SJCRH30 (cell line): ENCODE data around the gene PPP2R3B. TPM values are rescaled to one million over a fixed set of nuclear protein-coding genes. Genes with fewer than 3 reads are reported as not detected.

ENCODE experiments used
- DNase-seq, 2 experiments: peaks; one replicate each; pipeline ENCODE4 v3.0.0-alpha.2; 2015 to 2020
- H3K27ac ChIP-seq: fragments of 250-450 bp; sonication (Bioruptor Pico); 2 replicates; pipeline ENCODE4 v1.5.1; 2020; ENCODE audit warnings: mild to moderate bottlenecking, moderate library complexity
- H3K27me3 ChIP-seq: fragments of 250-450 bp; sonication (Bioruptor Pico); 2 replicates; pipeline ENCODE4 v1.5.1; 2020; ENCODE audit warnings: mild to moderate bottlenecking, moderate library complexity
- H3K36me3 ChIP-seq: fragments of 250-450 bp; sonication (Bioruptor Pico); 2 replicates; pipeline ENCODE4 v1.5.1; 2020; ENCODE audit warnings: mild to moderate bottlenecking, moderate library complexity
- H3K4me1 ChIP-seq: fragments of 250-450 bp; sonication (Bioruptor Pico); 2 replicates; pipeline ENCODE4 v1.5.1; 2020; ENCODE audit warnings: mild to moderate bottlenecking, moderate library complexity
- H3K4me3 ChIP-seq: fragments of 250-450 bp; sonication (Bioruptor Pico); 2 replicates; pipeline ENCODE4 v1.5.1; 2020; ENCODE audit warnings: mild to moderate bottlenecking, moderate library complexity
- H3K9me3 ChIP-seq: fragments of 250-450 bp; sonication (Bioruptor Pico); replicated peaks from 2 replicates; pipeline ENCODE4 v1.5.1; 2020; ENCODE audit warnings: mild to moderate bottlenecking, moderate library complexity
- total RNA-seq: library from RNA; depleted of rRNA; stranded (reverse); fragments of >200 nt; shearing (Covaris generic); gene quantifications from 2 replicates; pipeline ENCODE4 v1.2.3, GENCODE V29; 2014

PPP2R3B gene
- total RNA-seq, 1 experiment from 2014 or later, result 29.2 TPM

DNA sequence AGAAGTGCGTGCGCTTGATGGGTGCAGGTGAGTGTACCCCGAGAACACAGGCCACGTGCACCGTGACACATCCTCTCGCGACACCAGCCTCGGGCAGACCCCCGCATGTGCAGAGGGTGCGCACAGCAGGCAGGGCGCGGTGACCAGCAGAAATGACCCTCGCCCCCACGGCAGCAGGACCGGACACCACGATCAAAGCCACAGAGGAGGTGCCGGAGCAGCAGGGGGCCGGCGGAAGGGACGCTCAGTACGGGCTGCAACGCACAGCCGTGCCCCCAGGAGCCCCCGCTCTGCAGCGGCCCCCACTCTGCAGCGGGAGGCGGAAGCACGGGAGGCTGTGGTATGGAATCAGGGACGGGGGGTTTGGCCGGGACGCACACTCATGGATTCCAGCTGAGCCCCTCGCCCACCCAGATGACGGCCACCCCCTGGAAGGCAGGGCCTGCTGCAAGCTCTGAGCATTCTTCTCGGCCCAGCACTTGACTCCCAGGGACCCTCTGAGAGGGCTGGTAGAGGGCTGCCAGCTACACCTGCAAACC is 17.1 kb downstream of the PPP2R3B start:
- Histone ChIP-seq H3K36me3 (no peaks in the 10 kb centered on the region), H3K9me3 (0 out of 2 replicates have a peak, but pooled peaks cover 4% of the 10 kb centered on the region), H3K4me1 (peaks cover 18% of the 10 kb centered on the region), H3K4me3 (no peak overlapping the region), H3K27me3 (no peaks in the 10 kb centered on the region), H3K27ac (peak overlapping the region; percentile 75)
- DNase-seq, result no peak

DNA sequence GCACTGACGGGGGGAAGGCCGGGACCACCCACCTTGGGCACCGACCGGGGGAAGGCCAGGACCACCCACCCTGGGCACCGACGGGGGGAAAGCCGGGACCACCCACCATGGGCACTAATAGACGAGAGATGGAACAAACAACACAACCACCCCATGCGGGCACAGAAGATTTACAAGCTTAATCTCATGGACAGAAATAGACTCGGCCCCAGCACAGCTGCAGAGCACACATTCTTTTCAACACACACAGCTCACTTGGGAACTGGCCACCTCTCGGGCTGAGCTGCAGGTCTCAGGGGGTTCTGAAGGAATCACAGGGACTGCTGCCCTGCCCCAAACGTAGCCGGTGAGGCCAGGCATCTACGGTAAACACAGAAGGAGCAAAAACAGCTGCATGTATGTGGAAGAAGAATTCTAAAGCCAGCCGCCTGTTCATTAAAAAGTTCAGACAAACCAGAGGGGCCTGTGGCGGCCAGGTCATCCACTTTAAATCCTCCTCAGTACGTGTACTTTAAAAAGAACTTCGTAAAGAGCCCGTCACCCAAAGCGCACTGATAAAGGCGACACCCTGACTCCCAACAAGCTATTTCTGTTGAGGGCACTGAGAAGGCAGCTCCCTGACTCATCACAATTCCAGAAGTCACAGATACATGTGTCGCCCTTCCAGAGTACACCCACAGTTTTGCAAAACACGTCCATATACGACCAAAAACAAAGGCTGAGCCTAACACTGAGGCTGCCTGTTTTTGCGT is 17.7 kb downstream of the PPP2R3B start:
- Histone ChIP-seq H3K9me3 (0 out of 2 replicates have a peak, but pooled peaks cover 4% of the 10 kb centered on the region), H3K27ac (peak overlapping the region; percentile 75), H3K36me3 (peaks cover 2% of the 10 kb centered on the region), H3K4me1 (peaks cover 18% of the 10 kb centered on the region), H3K4me3 (no peak overlapping the region), H3K27me3 (no peaks in the 10 kb centered on the region)
- DNase-seq, result peak; percentile 84 to 86

DNA sequence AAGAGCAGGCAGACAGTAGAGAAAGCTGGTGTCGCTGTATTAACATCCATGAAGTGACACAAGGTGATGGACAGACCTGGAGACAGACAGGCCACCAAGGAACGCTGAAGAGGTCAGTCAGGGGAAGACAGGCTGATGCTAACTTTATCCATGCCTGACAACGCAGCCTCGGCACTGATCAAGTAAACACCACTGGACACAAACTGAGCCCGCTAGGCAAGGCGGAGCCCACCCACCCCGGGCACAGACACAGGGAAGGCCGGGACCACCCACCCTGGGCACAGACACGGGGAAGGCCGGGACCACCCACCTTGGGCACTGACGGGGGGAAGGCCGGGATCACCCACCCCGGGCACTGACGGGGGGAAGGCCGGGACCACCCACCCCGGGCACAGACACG is 18.8 kb downstream of the PPP2R3B start:
- Histone ChIP-seq H3K27me3 (no peaks in the 10 kb centered on the region), H3K9me3 (0 out of 2 replicates have a peak, but pooled peaks cover 4% of the 10 kb centered on the region), H3K36me3 (peaks cover 5% of the 10 kb centered on the region), H3K4me3 (no peak overlapping the region), H3K4me1 (peaks cover 18% of the 10 kb centered on the region), H3K27ac (peak overlapping the region; percentile 52; the same call in 1 of the 2 replicates)
- DNase-seq, result peak in 1 of 2 experiments; percentile 20

DNA sequence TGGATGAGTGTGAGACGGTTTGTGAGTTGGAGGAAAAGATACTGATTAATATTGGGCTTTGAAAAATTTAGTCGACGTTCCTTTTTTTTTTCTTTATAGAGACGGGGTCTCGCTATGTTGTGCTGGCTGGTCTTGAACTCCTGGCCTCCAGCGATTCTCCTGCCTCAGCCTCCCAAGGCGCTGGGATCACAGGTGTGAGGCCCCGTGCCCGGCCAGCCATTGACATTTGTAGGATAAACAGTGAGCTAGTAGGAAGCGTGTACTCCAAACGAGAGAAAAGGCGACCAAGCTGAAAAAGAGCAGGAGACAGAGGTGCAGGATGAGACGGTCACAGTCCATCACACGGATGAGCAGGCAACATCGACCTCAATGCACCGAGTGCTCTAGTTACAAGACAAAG is 19.4 kb downstream of the PPP2R3B start:
- 0 out of 2 replicates have a peak, but pooled peaks cover 4% of the 10 kb centered on the region for H3K9me3 ChIP-seq
- H3K27me3 ChIP-seq, result no peaks in the 10 kb centered on the region
- no peak overlapping the region for H3K4me3 ChIP-seq
- peak overlapping the region; percentile 52; the same call in 1 of the 2 replicates for H3K27ac ChIP-seq
- peaks cover 18% of the 10 kb centered on the region for H3K4me1 ChIP-seq
- peaks cover 5% of the 10 kb centered on the region for H3K36me3 ChIP-seq
- DNase-seq, result no peak

DNA sequence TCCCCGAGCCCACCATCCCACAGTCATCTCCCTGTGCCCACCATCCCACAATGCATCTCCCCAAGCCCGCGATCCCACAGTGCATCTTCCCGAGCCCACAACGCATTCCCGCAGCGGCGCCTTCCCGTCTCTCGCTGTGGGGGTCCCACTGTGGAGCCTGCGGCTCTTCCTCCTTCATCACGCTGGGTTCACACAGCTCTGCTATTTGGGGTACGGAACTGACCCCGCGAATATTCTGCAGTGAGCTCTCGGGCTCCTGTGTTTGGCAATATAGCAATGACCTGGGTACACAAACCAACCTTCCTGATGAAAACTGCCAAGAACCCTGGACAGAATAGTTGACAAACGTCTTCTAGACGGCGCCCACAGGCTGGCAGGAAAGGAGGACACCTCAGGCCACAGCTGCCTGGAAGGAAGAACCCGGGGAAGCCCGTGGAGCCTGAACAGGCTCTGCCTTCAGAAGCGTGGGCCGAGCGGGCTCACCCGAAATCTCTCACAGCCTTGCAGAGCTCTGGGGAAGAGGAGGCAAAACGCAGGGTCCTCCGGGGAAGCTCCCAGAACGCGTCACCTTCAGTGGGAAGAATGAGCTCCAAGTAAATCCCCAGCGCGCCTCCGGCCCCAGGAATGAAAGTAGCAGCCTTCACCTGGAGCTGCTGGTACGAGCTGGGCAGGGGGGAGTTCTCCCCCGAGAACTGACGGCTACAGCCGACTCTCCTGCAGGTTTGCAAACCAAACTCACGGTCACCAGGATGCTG is 22.9 kb downstream of the PPP2R3B start:
- Histone ChIP-seq H3K36me3 (peaks cover 30% of the 10 kb centered on the region), H3K27me3 (no peaks in the 10 kb centered on the region), H3K9me3 (0 out of 2 replicates have a peak, but pooled peaks cover 7% of the 10 kb centered on the region), H3K27ac (no peak overlapping the region), H3K4me3 (no peak overlapping the region), H3K4me1 (no peaks in the 10 kb centered on the region; the same call in 1 of the 2 replicates)
- no peak for DNase-seq

DNA sequence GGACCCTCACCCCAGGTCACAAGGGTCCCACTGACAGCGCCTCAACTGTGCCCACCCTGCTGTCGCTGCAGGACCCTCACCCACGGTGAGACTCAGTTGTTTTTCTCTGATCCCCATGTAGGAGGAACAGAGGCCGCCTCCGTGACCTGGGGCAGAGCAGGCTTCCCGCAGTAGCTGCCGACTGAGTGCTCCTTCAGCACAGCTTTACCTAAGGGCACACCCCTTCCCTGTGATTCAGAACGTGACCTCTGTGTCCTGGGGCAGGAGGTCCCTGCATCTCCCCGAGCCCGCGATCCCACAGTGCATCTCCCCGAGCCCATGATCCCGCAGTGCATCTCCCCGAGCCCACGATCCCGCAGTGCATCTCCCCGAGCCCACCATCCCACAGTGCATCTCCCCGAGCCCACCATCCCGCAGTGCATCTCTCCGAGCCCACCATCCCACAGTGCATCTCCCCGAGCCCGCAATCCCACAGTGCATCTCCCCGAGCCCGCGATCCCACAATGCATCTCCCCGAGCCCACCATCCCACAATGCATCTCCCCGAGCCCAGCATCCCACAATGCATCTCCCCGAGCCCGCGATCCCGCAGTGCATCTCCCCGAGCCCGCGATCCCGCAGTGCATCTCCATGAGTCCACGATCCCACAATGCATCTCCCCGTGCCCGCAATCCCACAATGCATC is 23.6 kb downstream of the PPP2R3B start:
- Histone ChIP-seq H3K27me3 (no peaks in the 10 kb centered on the region), H3K36me3 (peaks cover 30% of the 10 kb centered on the region), H3K9me3 (0 out of 2 replicates have a peak, but pooled peaks cover 7% of the 10 kb centered on the region), H3K27ac (no peak overlapping the region), H3K4me1 (no peaks in the 10 kb centered on the region; the same call in 1 of the 2 replicates), H3K4me3 (no peak overlapping the region)
- no peak for DNase-seq

DNA sequence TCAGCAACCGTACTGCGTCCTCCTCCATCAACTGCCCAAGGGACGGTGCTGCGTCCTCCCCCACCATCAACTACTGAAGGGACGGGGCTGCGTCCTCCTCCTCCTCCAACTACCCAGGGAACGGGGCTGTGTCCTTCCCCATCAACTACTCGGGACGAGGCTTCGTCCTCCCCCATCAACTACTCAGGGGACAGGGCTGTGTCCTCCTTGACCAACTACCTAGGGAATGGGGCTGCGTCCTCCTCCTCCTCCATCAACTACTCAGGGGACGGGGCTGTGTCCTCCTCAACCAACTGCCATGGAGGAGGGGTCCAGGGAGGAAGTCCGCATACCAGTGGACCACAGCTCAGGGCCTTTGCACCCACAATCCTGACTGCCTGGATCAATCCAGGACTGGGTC is 24.4 kb downstream of the PPP2R3B start:
- Histone ChIP-seq H3K4me1 (no peaks in the 10 kb centered on the region), H3K9me3 (0 out of 2 replicates have a peak, but pooled peaks cover 3% of the 10 kb centered on the region)

DNA sequence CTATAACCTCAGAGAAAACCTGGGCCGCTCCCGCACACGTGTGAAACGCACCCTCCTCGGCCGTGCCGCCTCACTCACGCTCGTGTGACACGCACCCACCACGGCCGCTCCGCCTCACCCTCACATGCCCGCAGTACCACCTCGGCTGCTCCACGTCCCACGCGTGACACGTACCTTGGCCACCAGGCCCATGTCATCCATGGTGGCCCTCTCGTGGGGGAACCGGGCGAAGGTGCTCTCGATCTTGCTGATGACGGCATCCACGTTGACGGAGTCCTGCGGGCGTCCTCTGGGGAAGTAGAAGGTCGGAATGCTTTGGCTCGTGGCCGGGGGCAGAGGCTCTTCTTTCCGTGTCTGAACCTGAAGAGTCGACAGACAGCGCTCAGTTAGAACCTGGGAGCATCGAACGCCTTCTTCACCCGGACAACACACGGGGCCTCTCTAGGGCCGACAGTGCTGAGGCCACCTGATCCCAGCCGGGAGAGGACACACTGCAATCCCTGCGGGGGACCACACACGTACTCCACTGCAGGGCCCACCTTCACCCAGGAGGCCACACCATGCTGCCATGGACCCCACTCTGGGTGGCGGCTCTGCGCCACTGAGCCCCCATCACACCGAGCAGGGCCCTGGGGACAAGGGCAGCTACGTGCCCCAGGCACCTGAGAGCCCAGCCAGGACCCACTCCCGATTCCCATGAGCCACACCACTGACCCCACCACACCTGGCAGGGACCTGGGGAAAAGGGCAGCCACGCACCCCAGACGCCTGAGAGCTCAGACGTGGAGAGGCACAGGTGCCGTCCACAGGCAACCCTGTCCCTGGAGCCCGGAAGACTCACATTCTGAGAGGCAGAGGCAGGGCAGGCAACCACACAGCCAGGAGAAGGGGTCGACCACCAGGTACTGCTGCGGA is 25.2 kb downstream of the PPP2R3B start:
- no peaks in the 10 kb centered on the region for H3K4me1 ChIP-seq
- no peaks in the 10 kb centered on the region for H3K27me3 ChIP-seq
- DNase-seq, result no peak
- peaks cover 30% of the 10 kb centered on the region for H3K36me3 ChIP-seq
- no peak overlapping the region for H3K27ac ChIP-seq
- H3K4me3 ChIP-seq, result no peak overlapping the region
- 0 out of 2 replicates have a peak, but pooled peaks cover 3% of the 10 kb centered on the region for H3K9me3 ChIP-seq

More for the DNA sequence above, 24.4 kb downstream of the PPP2R3B start:
- Histone ChIP-seq H3K27ac (no peak overlapping the region), H3K36me3 (peaks cover 30% of the 10 kb centered on the region), H3K4me3 (no peak overlapping the region), H3K27me3 (no peaks in the 10 kb centered on the region)
- no peak for DNase-seq

DNA sequence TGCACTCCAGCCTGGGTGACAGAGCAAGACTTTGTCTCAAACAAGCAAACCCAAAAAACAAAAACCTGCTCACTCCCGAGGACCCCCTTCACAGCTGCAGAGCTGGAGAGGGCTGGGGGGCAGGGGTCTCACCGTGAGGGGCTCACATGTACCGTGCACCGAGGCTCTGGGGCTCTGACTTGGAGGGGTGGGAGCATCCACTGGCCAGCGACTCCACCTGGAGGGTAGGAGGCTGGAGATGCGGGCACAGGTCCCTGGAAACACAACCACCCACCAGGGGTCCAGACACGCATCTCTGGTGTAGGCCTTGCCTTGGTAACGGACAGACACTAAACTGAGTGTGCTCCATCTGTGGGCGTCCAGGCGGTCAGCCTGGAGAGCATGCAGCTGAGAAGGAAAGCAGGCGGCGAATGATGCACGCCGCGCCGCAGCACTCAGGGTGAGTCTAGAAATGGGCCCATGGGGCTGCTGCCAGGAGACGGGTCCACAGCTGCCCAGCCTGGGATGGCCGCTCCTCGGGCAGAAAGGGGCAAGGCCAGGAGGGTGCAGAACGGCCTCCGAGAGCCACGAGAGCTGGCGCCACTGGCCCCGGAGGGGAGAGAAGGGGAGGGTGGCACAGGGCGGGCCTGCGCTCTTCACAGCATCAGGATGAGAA is 26.1 kb downstream of the PPP2R3B start:
- Histone ChIP-seq H3K9me3 (0 out of 2 replicates have a peak, but pooled peaks cover 3% of the 10 kb centered on the region), H3K4me1 (no peaks in the 10 kb centered on the region), H3K27me3 (no peaks in the 10 kb centered on the region), H3K4me3 (no peak overlapping the region), H3K27ac (no peak overlapping the region), H3K36me3 (peaks cover 30% of the 10 kb centered on the region)
- no peak for DNase-seq

DNA sequence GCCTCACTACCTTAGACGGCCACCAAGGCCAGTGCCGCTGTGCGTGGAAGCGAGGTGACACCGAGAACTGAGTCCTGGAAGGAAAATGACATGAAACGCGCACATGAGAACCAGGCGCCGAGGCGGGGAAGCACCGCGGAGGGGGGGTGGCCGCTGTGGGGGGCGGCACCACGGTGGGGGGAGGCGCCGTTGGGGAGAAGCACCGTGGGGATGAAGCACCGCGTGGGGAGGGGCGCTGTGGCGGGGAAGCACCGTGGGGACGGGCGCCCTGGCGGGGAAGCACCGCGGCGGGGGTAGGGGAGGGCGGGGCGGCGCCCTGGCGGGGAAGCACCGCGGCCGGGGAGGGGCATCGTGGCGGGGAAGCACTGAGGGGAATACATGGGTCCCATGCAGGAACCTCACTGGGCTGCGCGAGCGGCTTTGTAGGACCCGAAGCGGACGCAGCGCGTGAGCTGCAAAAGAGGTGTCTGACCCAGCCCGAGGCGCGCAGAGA is 28.0 kb downstream of the PPP2R3B start:
- H3K36me3 ChIP-seq, result peaks cover 26% of the 10 kb centered on the region
- H3K27me3 ChIP-seq, result no peaks in the 10 kb centered on the region
- no peak overlapping the region for H3K27ac ChIP-seq
- H3K4me3 ChIP-seq, result no peak overlapping the region
- no peaks in the 10 kb centered on the region for H3K4me1 ChIP-seq
- H3K9me3 ChIP-seq, result 0 out of 2 replicates have a peak, but pooled peaks cover 3% of the 10 kb centered on the region
- no peak for DNase-seq

DNA sequence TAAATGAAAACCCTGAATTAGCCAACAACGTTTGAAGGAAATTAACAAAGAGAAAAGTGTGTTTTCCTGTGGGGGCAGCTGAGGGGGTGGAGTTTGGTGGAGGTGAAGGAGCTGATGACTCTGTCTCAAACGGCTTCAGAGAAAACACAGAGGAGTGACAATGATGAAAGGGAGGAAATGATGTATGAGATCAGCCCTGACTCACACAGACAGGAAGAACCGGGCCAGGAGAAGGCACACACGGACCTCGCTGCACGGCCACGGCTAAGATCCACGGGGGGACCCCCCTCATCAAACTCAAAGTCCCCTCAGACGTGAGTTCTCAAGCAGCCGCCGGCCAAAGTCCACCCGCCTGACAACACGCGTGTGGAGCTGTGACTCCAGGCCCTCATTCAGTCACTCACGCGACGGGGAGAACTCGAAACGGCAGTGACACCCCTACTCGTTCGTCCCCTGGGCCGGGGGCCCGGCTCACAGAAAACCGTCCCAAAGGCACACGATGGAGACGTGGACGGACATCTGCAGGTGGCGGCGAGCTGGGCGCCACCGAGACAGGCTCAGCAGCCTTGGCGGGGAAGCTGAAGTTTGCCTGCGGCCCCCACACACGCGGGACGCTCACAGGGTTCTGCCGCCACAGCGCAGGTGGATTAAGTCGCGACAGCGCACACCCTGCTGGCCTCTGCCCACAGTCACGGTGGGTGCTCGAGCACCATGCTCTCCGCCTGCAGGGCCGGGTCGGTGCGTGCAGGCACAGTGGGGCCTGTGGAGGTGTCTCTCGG is 28.8 kb downstream of the PPP2R3B start:
- Histone ChIP-seq H3K4me1 (no peaks in the 10 kb centered on the region), H3K9me3 (0 out of 2 replicates have a peak, but pooled peaks cover 3% of the 10 kb centered on the region), H3K27ac (no peak overlapping the region), H3K36me3 (peaks cover 25% of the 10 kb centered on the region), H3K27me3 (no peaks in the 10 kb centered on the region), H3K4me3 (no peak overlapping the region)
- no peak for DNase-seq

DNA sequence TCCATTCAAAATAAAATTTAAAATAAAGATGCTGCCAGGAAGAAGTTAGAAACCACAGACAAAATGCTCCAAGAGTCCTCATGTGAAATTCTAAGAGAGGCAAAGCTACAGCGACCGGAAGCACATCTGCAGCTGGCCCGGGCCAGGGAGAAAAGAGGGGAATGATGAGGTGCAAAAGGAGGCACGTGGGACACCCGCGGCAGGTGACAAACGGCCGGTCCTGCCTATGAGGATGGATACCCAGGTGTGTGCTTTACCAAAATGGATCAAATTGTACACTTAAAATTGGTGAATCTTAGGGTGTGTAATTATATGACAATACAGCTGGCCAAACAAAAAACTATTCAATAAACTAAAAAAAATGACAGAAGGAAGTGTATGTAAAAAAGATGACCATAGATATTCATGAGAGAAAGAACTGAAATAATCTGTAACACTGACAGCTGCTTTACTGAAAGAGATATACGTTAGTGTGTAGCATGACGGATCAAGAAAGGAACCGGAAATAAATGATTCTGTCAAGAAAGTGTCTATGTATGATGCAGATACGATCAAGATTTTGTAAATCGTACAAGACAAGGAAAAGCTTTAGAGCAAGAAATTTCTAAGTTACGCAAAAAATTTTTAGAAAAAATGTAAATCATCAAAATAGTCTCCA is 29.5 kb downstream of the PPP2R3B start:
- Histone ChIP-seq H3K9me3 (0 out of 2 replicates have a peak, but pooled peaks cover 3% of the 10 kb centered on the region), H3K27ac (no peak overlapping the region), H3K36me3 (peaks cover 25% of the 10 kb centered on the region), H3K27me3 (no peaks in the 10 kb centered on the region), H3K4me3 (no peak overlapping the region), H3K4me1 (no peaks in the 10 kb centered on the region)
- DNase-seq, result no peak
